Measurements from ENCODE around the gene C2CD2L. TPM values are rescaled to one million over a fixed set of nuclear protein-coding genes. Genes with fewer than 3 reads are reported as not detected.
A peak's percentile ranks its signal among the peaks of the same experiment; 100 is the strongest.

The C2CD2L gene
- total RNA-seq, 1 donor from 2014 or later = 11.1 TPM

- Mint-ChIP-seq H3K27ac (ENCODE audit: unreplicated experiment) (peak overlapping the region; percentile 66), H3K4me1 (ENCODE audit: low read depth, unreplicated experiment) (peaks cover 8% of the 10 kb centered on the region), H3K36me3 (ENCODE audit: low read depth, unreplicated experiment) (peaks cover 2% of the 10 kb centered on the region), H3K9me3 (ENCODE audit: unreplicated experiment) (no peaks in the 10 kb centered on the region), H3K4me3 (ENCODE audit: unreplicated experiment) (peak overlapping the region; percentile 73), H3K27me3 (ENCODE audit: low read depth, unreplicated experiment) (peaks cover 4% of the 10 kb centered on the region)
- Histone ChIP-seq H4K20me1 (ENCODE audit: insufficient read depth, low read length) (no peaks in the 10 kb centered on the region), H3K4me1 (ENCODE audit: insufficient read depth, low read length) (peaks cover 15% of the 10 kb centered on the region), H3K4me3 (ENCODE audit: insufficient read depth, low read depth, low read length) (no peak overlapping the region), H3K9me3 (ENCODE audit: insufficient read depth, low read depth, low read length) (no peaks in the 10 kb centered on the region), H3K4me2 (ENCODE audit: low read length) (no peak overlapping the region), H3K79me2 (ENCODE audit: insufficient read depth, low read length) (no peaks in the 10 kb centered on the region), H2AFZ (ENCODE audit: low read depth, low read length) (peak overlapping the region; percentile 30), H3K36me3 (ENCODE audit: insufficient read depth, low read length) (no peaks in the 10 kb centered on the region), H3K9ac (ENCODE audit: low read length) (no peak overlapping the region), H3K27ac (ENCODE audit: low read depth, low read length) (no peak overlapping the region), H3K27me3 (ENCODE audit: insufficient read depth, low read length) (no peaks in the 10 kb centered on the region)
- DNase-seq (ENCODE audit: low read depth) (no peak), FAIRE-seq (no peak)
- TF ChIP-seq EZH2 (IDR thresholded peaks at IDR 0.05; ENCODE audit: insufficient read depth, low read length) (no peak), CTCF (IDR thresholded peaks at IDR 0.05; ENCODE audit: insufficient read depth, low read depth, low read length) (no peak)
These were observed 60.8 kb downstream of the C2CD2L start for GRCh38 chr11:119167933-119168332.

Other genes with a start within 250 kb of the C2CD2L start
- 0.07 and 0.12 TPM in 2 replicates for gene CXCR5, start 223.5 kb upstream of the C2CD2L start, total RNA-seq
- 128 and 138 TPM in 2 replicates for gene BCL9L, start 181.4 kb upstream of the C2CD2L start, total RNA-seq
- gene UPK2, start 151.0 kb upstream of the C2CD2L start, total RNA-seq = 0.43 TPM in 1 of 2 replicates, not detected in the other
- gene FOXR1, start 135.6 kb upstream of the C2CD2L start, total RNA-seq = not detected in 2 replicates
- gene CENATAC, start 109.2 kb upstream of the C2CD2L start, total RNA-seq = 15.6 and 25.4 TPM in 2 replicates
- gene RPS25, start 89.0 kb upstream of the C2CD2L start, total RNA-seq = 643 and 750 TPM in 2 replicates
- gene TRAPPC4, start 88.6 kb upstream of the C2CD2L start, total RNA-seq = 88.3 and 88.6 TPM in 2 replicates
- 8.7 and 11.7 TPM in 2 replicates for gene SLC37A4, start 76.5 kb upstream of the C2CD2L start, total RNA-seq
- gene HYOU1, start 50.1 kb upstream of the C2CD2L start, total RNA-seq = 282 and 293 TPM in 2 replicates
- 22.4 and 24.0 TPM in 2 replicates for gene VPS11, start 39.5 kb upstream of the C2CD2L start, total RNA-seq
- gene HMBS, start 22.5 kb upstream of the C2CD2L start, total RNA-seq = 21.4 and 22.2 TPM in 2 replicates
- 44.1 and 47.1 TPM in 2 replicates for gene DPAGT1, start 5.5 kb upstream of the C2CD2L start, total RNA-seq
- gene HINFP, start 14.2 kb downstream of the C2CD2L start, total RNA-seq = 22.7 and 27.8 TPM in 2 replicates
- 0.55 and 1.5 TPM in 2 replicates for gene ABCG4, start 41.7 kb downstream of the C2CD2L start, total RNA-seq
- 6.3 and 9.6 TPM in 2 replicates for gene NLRX1, start 61.4 kb downstream of the C2CD2L start, total RNA-seq
- not detected in 2 replicates for gene NHERF4, start 78.1 kb downstream of the C2CD2L start, total RNA-seq
- 45.1 and 46.6 TPM in 2 replicates for gene CBL, start 99.0 kb downstream of the C2CD2L start, total RNA-seq
- 188 and 213 TPM in 2 replicates for gene MCAM, start 209.8 kb downstream of the C2CD2L start, total RNA-seq
- 31.8 and 33.3 TPM in 2 replicates for gene RNF26, start 227.2 kb downstream of the C2CD2L start, total RNA-seq
- gene C1QTNF5, start 233.5 kb downstream of the C2CD2L start, total RNA-seq = 5.6 and 6.3 TPM in 2 replicates
- not detected in 2 replicates for gene MFRP, start 239.4 kb downstream of the C2CD2L start, total RNA-seq

Data from astrocyte (in vitro differentiated cells and primary cell).